Right lobe of liver (tissue), 4 donors: ENCODE data around the gene CDKAL1.

ENCODE experiments used
- POLR2A ChIP-seq: fragments of 450-650 bp; IDR thresholded peaks from one replicate; pipeline ENCODE4 v1.6.1; 2017; ENCODE audit warnings: antibody characterized with exemption, mild to moderate bottlenecking
- TF ChIP-seq, protein P1 (sequence below), 4 donors: fragments of 200-600 bp in 3 of 4; fragments of 450-650 bp in 1 of 4; IDR thresholded peaks; one replicate each; pipeline versions ENCODE4 v1.5.1 to v1.8.0; 2016 to 2022; ENCODE audit warnings: antibody characterized with exemption in 4 of 4, mild to moderate bottlenecking in 2 of 4
- donor health status: DM: no; HTN: no; CAD: no.
- donor health status: DM: no; HTN: no; CAD: no.
- donor health status: DM: no; HTN: yes; CAD: no.

- TF ChIP-seq, protein P1, sequence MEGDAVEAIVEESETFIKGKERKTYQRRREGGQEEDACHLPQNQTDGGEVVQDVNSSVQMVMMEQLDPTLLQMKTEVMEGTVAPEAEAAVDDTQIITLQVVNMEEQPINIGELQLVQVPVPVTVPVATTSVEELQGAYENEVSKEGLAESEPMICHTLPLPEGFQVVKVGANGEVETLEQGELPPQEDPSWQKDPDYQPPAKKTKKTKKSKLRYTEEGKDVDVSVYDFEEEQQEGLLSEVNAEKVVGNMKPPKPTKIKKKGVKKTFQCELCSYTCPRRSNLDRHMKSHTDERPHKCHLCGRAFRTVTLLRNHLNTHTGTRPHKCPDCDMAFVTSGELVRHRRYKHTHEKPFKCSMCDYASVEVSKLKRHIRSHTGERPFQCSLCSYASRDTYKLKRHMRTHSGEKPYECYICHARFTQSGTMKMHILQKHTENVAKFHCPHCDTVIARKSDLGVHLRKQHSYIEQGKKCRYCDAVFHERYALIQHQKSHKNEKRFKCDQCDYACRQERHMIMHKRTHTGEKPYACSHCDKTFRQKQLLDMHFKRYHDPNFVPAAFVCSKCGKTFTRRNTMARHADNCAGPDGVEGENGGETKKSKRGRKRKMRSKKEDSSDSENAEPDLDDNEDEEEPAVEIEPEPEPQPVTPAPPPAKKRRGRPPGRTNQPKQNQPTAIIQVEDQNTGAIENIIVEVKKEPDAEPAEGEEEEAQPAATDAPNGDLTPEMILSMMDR (IDR thresholded peaks at IDR 0.05) = no peak
- TF ChIP-seq POLR2A = no peak
These were observed 293.5 kb downstream of the CDKAL1 start for GRCh38 chr6:20827798-20828197.
